Natural killer cell (primary cell): Measurements from ENCODE around the gene PDCD1LG2. TPM values are rescaled to one million over a fixed set of nuclear protein-coding genes. Genes with fewer than 3 reads are reported as not detected.
"Not testable (repeated sequence)": the region's sequence is repeated elsewhere in the genome, so short reads cannot be mapped to it uniquely, and the experiment has no call there.

Source experiments
- ATAC-seq, 3 donors: fragments of 150-1000 bp in 2 of 3; fragments of 200-7000 bp in 1 of 3; cut with Tn5 transposase; 1 replicate in 1 of 3; 2 replicates in 2 of 3; pipeline ENCODE4 v1.10.0; 2021; ENCODE audit warnings: mild to moderate bottlenecking in 2 of 3, moderate library complexity in 2 of 3
- DNase-seq, 2 donors: peaks; one replicate each; pipeline versions ENCODE4 v3.0.0 to v3.0.0-alpha.2; 2013 to 2021; ENCODE audit warnings: mixed read lengths in 1 of 2
- H3K27ac ChIP-seq: one replicate; pipeline ENCODE4 v1.5.1; 2013; ENCODE audit warnings: mild to moderate bottlenecking, low read length
- H3K27me3 ChIP-seq: one replicate; pipeline ENCODE4 v1.6.1; 2013; ENCODE audit warnings: low read length; ENCODE audit not compliant: control insufficient read depth, insufficient read depth
- H3K36me3 ChIP-seq: one replicate; pipeline ENCODE4 v1.6.1; 2013; ENCODE audit warnings: low read length; ENCODE audit not compliant: control insufficient read depth, insufficient read depth
- H3K4me1 ChIP-seq: one replicate; pipeline ENCODE4 v1.6.1; 2013; ENCODE audit warnings: low read length; ENCODE audit not compliant: control insufficient read depth, insufficient read depth
- H3K4me3 ChIP-seq: one replicate; pipeline ENCODE4 v1.5.1; 2013; ENCODE audit warnings: low read length
- H3K9me3 ChIP-seq: one replicate; pipeline ENCODE4 v1.6.1; 2013; ENCODE audit warnings: low read length; ENCODE audit not compliant: control insufficient read depth, insufficient read depth
- H3K27ac Mint-ChIP-seq, 2 donors: one replicate each; pipeline ENCODE4 v1.8.0; 2022; ENCODE audit warnings: mild to moderate bottlenecking in 2 of 2, mixed read lengths in 2 of 2, moderate library complexity in 1 of 2
- H3K27me3 Mint-ChIP-seq, 2 donors: one replicate each; pipeline ENCODE4 v1.8.0; 2022; ENCODE audit warnings: low read depth in 2 of 2, mixed read lengths in 2 of 2
- H3K36me3 Mint-ChIP-seq: one replicate; pipeline ENCODE4 v1.8.0; 2022; ENCODE audit warnings: mixed read lengths
- H3K4me1 Mint-ChIP-seq, 2 donors: one replicate each; pipeline ENCODE4 v1.8.0; 2022; ENCODE audit warnings: mixed read lengths in 2 of 2
- H3K4me3 Mint-ChIP-seq: one replicate; pipeline ENCODE4 v1.8.0; 2022; ENCODE audit warnings: mild to moderate bottlenecking, moderate library complexity, mixed read lengths
- H3K9me3 Mint-ChIP-seq, 2 donors: one replicate each; pipeline ENCODE4 v1.8.0; 2022; ENCODE audit warnings: mixed read lengths in 2 of 2
- WGBS: methylation state at CpG from one replicate; pipeline ENCODE4 v1.1.7; 2013; ENCODE audit warnings: missing lambda C conversion rate; ENCODE audit not compliant: insufficient coverage; 5-methylcytosine and 5-hydroxymethylcytosine counted together
- intact Hi-C: fragments of 100-400 bp; cut with micrococcal nuclease; formaldehyde crosslinking; loops from one replicate; pipeline ENCODE4 v1.14.2; 2022
- total RNA-seq, 4 donors: library from RNA; stranded (reverse); fragments of 120-200 nt in 1 of 4; gene quantifications; one replicate each; pipeline versions ENCODE4 v1.2.3 to v1.2.4, GENCODE V29; 2013 to 2022
- TF ChIP-seq, protein P1 (sequence below): fragments of 200-600 bp; IDR thresholded peaks from one replicate; pipeline ENCODE4 v1.8.0; 2022; ENCODE audit warnings: antibody characterized with exemption

PDCD1LG2 gene
- total RNA-seq, 3 donors from 2014 or later (not counting 1 experiment from before 2014, with no cell fraction given): 0.14 to 1.2 (median 0.16) TPM

DNA sequence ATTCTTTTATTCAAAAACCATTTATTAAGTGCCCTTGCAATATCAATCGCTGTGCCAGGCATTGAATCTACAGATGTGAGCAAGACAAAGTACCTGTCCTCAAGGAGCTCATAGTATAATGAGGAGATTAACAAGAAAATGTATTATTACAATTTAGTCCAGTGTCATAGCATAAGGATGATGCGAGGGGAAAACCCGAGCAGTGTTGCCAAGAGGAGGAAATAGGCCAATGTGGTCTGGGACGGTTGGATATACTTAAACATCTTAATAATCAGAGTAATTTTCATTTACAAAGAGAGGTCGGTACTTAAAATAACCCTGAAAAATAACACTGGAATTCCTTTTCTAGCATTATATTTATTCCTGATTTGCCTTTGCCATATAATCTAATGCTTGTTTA is 41.5 kb upstream of the PDCD1LG2 start:
- Histone ChIP-seq H3K4me1 (no peaks in the 10 kb centered on the region), H3K27ac (no peak overlapping the region), H3K27me3 (no peaks in the 10 kb centered on the region), H3K4me3 (no peak overlapping the region), H3K9me3 (no peaks in the 10 kb centered on the region), H3K36me3 (peaks cover 29% of the 10 kb centered on the region)
- 100% methylated on average over 1 of the region's 5 CpGs for WGBS
- ATAC-seq (no peak), DNase-seq (no peak)
- no peak overlapping the region for H3K27ac Mint-ChIP-seq
- intact Hi-C loops: no loop called here
- no peaks in the 10 kb centered on the region for H3K9me3 Mint-ChIP-seq
- H3K4me1 Mint-ChIP-seq: no peaks in the 10 kb centered on the region
- no peak overlapping the region for H3K4me3 Mint-ChIP-seq
- TF ChIP-seq, protein P1, sequence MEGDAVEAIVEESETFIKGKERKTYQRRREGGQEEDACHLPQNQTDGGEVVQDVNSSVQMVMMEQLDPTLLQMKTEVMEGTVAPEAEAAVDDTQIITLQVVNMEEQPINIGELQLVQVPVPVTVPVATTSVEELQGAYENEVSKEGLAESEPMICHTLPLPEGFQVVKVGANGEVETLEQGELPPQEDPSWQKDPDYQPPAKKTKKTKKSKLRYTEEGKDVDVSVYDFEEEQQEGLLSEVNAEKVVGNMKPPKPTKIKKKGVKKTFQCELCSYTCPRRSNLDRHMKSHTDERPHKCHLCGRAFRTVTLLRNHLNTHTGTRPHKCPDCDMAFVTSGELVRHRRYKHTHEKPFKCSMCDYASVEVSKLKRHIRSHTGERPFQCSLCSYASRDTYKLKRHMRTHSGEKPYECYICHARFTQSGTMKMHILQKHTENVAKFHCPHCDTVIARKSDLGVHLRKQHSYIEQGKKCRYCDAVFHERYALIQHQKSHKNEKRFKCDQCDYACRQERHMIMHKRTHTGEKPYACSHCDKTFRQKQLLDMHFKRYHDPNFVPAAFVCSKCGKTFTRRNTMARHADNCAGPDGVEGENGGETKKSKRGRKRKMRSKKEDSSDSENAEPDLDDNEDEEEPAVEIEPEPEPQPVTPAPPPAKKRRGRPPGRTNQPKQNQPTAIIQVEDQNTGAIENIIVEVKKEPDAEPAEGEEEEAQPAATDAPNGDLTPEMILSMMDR: no peak
- H3K27me3 Mint-ChIP-seq: no peaks in the 10 kb centered on the region
- H3K36me3 Mint-ChIP-seq: peaks cover 25% of the 10 kb centered on the region

DNA sequence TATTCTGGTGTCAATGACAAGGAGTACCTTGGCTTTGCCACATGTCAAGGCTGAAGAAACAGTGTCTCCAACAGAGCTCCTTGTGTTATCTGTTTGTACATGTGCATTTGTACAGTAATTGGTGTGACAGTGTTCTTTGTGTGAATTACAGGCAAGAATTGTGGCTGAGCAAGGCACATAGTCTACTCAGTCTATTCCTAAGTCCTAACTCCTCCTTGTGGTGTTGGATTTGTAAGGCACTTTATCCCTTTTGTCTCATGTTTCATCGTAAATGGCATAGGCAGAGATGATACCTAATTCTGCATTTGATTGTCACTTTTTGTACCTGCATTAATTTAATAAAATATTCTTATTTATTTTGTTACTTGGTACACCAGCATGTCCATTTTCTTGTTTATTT is 40.2 kb upstream of the PDCD1LG2 start:
- no peak for DNase-seq
- Histone ChIP-seq H3K27me3 (no peaks in the 10 kb centered on the region), H3K36me3 (peaks cover 27% of the 10 kb centered on the region), H3K27ac (no peak overlapping the region), H3K4me3 (no peak overlapping the region), H3K9me3 (no peaks in the 10 kb centered on the region), H3K4me1 (no peaks in the 10 kb centered on the region)
- H3K9me3 Mint-ChIP-seq: no peaks in the 10 kb centered on the region
- intact Hi-C loops: no loop called here
- H3K4me3 Mint-ChIP-seq: no peak overlapping the region
- H3K27me3 Mint-ChIP-seq: peaks cover 0 to 5% of the 10 kb centered on the region in 2 donors
- peaks cover 7 to 8% of the 10 kb centered on the region in 2 donors for H3K4me1 Mint-ChIP-seq
- peaks cover 21% of the 10 kb centered on the region for H3K36me3 Mint-ChIP-seq
- no peak overlapping the region for H3K27ac Mint-ChIP-seq
- ATAC-seq: no peak
- TF ChIP-seq, protein P1: no peak
- no CpG with 5 or more reads among the region's 1 CpG for WGBS

DNA sequence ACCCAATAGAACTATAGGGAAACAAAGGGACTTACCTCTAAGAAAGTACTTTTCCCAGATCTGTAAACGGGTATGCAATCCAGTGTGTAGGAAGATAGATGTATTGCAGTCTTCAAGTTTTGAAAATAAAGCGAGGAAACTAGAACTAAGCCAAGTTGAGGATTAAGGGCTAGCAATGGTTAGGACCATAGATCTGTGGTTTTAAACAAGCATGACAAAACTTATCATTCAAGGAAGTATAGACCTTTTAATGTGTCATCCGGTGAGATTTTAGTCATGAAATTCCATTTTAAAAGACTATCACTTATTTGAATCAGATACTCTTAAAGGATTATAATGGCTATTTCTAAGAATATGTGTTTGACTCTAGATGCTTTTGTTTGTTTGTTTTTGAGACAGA is 39.5 kb upstream of the PDCD1LG2 start:
- 94% methylated on average over 2 of the region's 3 CpGs for WGBS
- Mint-ChIP-seq H3K9me3 (no peaks in the 10 kb centered on the region), H3K4me1 (peaks cover 8 to 14% of the 10 kb centered on the region in 2 donors), H3K27me3 (peaks cover 0 to 5% of the 10 kb centered on the region in 2 donors), H3K4me3 (no peak overlapping the region), H3K27ac (no peak overlapping the region), H3K36me3 (peaks cover 15% of the 10 kb centered on the region)
- ATAC-seq (no peak), DNase-seq (no peak)
- peaks cover 22% of the 10 kb centered on the region for H3K36me3 ChIP-seq
- H3K9me3 ChIP-seq: no peaks in the 10 kb centered on the region
- intact Hi-C loops: no loop called here
- no peak overlapping the region for H3K4me3 ChIP-seq
- no peaks in the 10 kb centered on the region for H3K27me3 ChIP-seq
- H3K4me1 ChIP-seq: no peaks in the 10 kb centered on the region
- H3K27ac ChIP-seq: no peak overlapping the region
- TF ChIP-seq, protein P1: no peak

DNA sequence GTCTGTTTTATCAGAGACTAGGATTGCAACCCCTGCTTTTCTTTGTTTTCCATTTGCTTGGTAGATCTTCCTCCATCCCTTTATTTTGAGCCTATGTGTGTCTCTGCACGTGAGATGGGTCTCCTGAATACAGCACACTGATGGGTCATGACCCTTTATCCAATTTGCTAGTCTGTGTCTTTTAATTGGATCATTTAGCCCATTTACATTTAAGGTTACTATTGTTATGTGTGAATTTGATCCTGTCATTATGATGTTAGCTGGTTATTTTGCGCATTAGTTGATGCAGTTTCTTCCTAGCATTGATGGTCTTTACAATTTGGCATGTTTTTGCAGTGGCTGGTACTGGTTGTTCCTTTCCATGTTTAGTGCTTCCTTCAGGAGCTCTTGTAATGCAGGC is 34.7 kb upstream of the PDCD1LG2 start:
- H3K4me3 Mint-ChIP-seq, H3K27me3 Mint-ChIP-seq, H3K9me3 Mint-ChIP-seq, intact Hi-C loops, H3K9me3 ChIP-seq, H3K4me3 ChIP-seq, H3K27ac ChIP-seq, H3K36me3 Mint-ChIP-seq, H3K36me3 ChIP-seq, DNase-seq, H3K4me1 ChIP-seq, H3K27ac Mint-ChIP-seq, ATAC-seq, H3K27me3 ChIP-seq: not testable (repeated sequence)
- WGBS: 82% methylated on average over 1 of the region's 2 CpGs
- peaks cover 8 to 14% of the 10 kb centered on the region in 2 donors for H3K4me1 Mint-ChIP-seq
